HG02678 (cell line): ENCODE data around the gene HMX3.

Experiments
- ATAC-seq: cut with Tn5 transposase; IDR thresholded peaks from one replicate; pipeline ENCODE4 v1.9.1; 2021; ENCODE audit warnings: mild to moderate bottlenecking, moderate library complexity; ENCODE audit not compliant: unreplicated experiment

The HMX3 gene

DNA sequence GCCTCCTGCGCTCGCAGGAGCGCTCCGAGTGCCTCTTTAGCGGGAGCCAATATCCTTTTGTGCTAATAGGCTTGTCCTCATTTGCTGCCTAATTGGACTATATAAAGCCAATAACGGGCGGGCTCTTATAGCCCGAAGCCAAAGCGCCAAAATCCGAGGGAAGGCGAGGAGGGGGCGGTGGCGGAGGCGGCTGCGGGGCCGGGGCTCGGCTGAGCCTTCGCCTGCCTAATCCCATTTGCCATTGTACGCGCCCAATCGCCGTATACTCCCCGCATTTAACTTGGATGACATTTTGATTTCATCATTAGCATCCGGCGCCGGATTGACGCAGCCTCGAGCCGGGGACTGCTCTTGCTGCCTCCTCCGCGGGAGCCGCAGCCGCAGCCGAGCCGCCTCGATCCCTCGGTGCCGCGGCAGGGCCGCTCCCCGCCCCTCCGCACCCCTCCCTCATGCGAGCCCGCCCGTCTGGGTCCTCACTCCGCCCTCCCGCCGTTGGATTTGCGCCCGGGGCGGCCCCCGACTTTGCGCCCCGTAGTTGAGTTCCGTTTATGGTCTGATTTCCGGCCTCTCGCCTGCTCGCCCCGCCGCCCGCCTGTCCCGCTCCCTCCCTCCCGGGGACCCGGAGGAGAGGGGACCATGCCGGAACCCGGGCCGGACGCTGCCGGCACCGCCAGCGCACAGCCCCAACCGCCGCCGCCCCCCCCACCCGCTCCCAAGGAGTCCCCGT lies at the start of gene HMX3:
TSS of gene HMX3 (plus strand) at position 556 of the 727 bp plus-strand sequence. CDS start at position 637, 81 bp downstream.
- no peak for ATAC-seq

GRCh38 chr10:123086281-123086680 lies 49.5 kb upstream of the HMX3 start:
- no peak for ATAC-seq

DNA sequence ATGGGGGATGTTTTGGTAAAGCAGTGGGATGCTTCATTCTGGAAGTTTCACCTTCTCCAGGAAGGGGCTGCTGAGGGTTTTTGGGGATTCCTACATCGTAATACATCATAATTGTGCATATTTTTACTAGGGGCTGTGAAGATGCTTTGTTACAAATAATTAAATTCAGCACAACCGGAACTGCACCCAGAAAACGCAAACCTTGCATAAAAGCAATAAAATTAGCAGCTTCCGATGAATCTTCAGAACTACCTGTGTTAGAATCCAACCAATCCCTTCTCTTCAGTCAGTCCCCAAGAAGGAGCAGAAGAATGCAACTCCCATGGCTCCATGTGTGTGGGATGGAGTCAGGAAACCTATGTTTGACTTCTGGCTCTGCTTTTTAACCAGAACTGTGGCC lies 48.4 kb upstream of the HMX3 start:
- ATAC-seq, result no peak

- ATAC-seq, result no peak
Observed at GRCh38 chr10:123087786-123088185, 48.0 kb upstream of the HMX3 start.

DNA sequence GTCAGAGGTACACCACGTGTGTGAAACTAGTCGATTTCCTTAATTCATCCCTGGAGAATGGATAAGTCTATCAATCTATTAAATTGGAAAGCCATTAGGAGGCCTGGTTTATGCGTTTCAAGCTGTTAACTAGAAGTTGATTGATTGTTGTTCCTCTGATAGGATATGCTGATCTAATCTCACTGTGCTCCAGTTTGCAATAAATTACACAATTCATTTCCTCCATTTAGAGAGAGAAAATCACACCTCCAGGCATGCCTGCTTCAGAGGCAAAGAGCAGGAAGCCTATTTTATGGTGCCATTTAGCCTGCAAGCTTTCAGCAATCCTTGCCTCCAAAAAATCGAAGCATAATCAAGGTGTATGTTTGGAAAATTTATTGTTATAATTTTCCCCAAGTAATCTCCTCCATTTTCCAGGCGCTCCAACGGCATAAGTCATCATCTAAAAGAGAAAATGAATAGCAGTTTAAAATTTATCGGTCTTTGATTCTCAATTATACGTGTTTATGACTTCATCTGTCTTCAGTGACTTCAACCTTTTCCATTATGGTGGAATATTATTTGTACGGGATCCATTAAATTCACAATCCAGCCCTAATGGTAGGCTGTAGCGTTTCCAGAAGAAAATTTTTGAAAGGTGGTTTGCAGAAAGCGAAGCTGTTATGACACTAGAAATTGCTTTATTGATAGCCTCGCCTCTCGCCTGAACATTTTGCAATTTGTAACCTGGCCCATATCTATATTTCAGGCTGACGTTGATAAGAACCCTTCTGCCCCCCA lies 42.9 kb upstream of the HMX3 start:
- no peak for ATAC-seq

- no peak for ATAC-seq
Observed at GRCh38 chr10:123093489-123093888, 42.3 kb upstream of the HMX3 start.

DNA sequence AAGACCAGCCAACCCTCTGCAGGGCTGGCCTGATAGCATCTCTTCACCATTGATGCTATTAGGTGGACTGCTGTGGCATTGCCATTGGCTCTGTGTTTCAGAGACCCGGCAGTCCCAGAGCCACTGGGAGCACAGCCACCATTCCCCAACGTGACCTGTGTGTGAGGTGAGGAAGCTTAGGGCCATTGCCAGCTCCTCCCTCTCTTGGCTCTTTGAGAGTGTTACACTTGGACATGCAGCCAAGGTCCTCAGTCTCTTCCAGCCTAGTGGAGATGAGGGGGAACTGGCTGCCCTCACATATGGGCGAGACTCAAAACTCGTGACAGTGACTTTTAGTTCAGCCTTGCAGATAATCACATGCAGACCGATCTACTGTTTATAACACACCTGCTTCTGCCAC lies 39.3 kb upstream of the HMX3 start:
- no peak for ATAC-seq

DNA sequence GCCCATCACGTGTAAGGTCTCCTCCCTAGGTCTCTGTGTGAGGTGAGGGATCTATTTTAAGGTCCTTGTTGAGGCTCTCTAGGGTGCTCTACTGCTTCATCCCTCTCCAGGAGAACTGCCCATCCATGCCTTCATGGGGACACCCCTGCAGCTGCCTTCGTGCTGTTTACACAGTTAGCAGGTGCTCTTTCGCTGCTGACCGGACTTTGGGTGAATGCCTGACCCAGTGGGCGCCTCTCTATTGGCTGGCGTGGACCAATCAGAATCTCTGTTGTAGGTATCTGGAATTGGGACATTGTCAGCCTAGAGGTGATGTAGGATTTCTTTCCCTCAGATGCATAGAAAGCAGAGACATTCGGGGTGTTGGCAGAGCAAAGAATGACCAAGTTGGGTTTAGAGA lies 38.7 kb upstream of the HMX3 start:
- no peak for ATAC-seq

DNA sequence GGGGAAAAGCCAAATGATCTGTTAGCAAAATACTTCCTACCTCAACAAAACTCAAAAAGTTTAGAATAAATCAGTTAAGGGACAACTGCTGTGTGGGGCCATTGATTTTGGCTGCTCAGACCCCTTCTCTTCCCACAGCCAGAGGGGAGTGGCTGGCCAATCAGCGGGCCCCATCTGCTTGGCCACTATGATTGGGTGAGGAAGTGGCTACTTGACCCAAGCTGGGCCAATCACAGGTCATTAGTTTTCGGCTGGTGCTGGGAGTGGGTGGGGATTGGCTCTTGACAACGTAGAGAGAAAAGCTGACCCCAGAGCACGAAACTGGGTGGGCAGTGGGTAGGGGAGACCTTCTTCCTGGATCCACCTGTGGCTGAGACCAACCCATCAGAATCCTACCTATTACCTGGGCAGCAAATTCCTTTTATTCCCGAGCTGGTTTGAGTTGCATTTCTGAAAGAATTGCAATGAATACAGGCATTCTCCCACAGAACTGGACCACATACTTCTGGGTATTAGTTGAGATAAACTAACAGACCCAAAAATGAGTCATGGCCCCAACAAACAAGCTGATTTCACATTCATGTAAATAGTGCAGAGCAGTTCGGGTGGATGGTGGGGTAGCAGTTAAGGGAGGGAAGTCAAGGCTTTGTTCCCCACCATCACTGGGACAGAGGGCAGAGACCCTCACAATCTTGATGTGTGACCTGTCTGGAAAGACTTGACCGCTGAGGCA lies 35.6 kb upstream of the HMX3 start:
- ATAC-seq, result no peak

DNA sequence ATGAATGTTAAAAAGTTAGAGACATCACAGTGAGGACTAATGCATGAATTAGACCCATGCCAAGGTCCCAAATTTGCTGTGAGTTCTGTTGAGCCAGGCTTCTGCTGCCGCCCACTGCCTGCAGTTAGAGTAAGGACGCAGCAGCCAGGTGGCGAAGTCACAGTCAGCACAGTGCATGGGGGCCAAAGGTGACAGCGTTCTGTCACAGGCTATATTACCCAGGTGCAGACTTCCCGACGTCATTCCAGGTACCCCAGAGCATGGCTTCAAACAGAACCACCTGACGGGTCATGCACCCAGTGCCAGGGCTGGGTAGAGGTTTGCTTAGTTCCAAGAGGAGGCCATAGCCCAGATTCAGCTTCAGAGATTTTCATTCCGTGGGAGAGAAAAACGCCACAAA lies 33.9 kb upstream of the HMX3 start:
- ATAC-seq, result no peak

DNA sequence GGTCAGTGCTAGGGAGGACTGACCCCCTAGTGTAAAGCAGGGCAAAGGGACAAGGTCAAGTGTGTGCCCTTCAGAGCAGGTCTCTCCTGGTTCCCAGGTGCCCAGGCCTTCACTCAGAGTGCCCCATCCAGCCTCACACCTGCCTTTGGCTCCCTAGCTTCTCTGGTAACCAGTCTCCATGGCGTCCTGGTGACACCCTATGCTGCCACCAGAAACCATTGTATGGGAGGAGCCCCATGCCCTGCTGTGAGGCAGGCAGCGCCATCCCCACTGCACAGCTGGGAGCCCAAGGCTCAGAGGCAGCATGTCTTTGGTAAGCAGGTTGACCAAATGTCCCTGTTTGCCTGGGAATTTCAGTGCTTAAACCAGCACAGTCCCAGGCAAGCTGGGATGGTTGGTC lies 33.1 kb upstream of the HMX3 start:
- ATAC-seq, result no peak

- no peak for ATAC-seq
Observed at GRCh38 chr10:123103944-123104343, 31.8 kb upstream of the HMX3 start.

DNA sequence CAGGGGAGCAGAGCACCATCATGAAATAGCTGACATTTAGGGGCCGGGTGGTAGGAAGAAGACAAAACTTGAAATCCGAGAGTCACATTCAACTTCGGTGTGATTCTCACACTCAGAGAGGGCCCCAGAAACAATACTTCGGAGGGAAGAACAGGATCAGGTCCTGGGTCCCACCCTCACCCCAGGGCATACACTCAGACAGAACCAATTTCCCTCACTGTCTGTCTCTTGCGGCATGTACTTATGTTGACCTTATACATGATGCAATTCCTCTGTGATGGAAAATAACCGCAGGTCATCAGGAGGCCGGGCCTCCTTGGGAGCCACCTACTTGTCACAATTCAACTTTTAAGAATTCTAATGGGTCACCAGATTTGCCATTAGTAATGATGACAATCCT lies 26.3 kb upstream of the HMX3 start:
- no peak for ATAC-seq

- ATAC-seq, result no peak
Observed at GRCh38 chr10:123117644-123118417, 17.9 kb upstream of the HMX3 start.

- no peak for ATAC-seq
Observed at GRCh38 chr10:123119081-123119480, 16.7 kb upstream of the HMX3 start.

DNA sequence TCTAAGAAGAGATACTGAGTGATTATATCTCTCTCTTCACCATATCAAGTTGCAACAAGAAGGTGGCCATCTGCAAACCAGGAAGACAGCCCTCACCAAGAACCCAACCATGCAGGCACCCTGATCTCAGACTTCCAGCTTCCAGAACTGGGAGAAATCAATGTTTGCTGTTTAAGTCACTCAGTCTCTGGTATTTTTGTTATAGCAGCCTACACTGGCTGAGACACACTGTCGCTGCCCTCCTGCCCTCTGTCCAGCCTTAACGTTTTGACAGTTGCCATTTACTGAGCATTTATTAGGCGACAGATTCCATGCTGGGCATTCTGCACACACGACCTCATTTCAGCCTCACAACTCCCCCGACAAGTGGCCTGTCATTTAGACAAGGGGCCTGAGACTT lies 9.5 kb upstream of the HMX3 start:
- ATAC-seq, result no peak

GRCh38 chr10:123129618-123130271 lies 6.0 kb upstream of the HMX3 start:
- no peak for ATAC-seq

- no peak for ATAC-seq
Observed at GRCh38 chr10:123132576-123133477, 2.9 kb upstream of the HMX3 start.

DNA sequence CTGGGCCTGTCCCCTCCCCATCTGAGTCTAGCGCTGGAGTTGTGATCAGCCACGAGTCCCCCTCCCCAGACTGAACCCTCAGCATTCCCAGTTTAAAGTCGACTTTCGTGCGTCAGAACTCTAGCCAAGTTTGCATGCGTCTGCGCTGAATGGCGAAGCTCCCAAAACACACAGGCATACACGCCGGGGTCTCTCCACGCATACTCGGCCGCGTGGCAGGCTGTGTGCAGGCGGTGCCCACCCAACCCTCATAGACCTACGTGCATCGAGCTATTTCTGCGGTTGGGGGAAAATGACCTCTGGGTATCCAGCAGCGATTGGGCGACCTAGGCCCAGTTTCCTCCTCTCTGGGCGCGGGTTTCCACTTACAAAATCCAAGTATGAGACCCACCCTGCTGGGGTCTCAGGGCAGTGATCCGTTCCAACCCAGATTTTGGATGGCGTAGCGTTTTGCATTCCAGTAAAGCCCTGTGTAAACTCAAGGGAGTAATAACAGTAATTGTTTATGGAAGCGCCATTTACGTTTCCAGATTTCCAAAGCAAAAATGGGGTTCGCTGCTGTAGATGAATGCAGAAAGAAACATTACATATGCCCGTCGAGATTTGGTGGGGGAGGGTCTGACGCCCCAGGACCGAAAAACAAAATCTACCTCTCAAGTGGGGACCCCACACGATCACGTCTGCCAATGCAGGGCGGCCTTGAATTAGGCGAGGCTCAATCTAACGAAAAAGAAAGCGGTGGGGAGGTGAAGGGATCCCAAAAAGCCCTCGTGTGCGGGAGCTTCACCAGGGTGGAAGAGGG lies 2.0 kb upstream of the HMX3 start:
- no peak for ATAC-seq
